Activated naive CD4-positive, alpha-beta T cell treated with anti-CD3 and anti-CD28 coated beads, Interleukin-2, amount 50 U/mL, for 24 hours (primary cell): ENCODE results near the gene COPS3.
A peak's percentile ranks its signal among the peaks of the same experiment; 100 is the strongest.

Experiments used
- H3K27ac Mint-ChIP-seq: one replicate; pipeline ENCODE4 v1.8.0; 2021; ENCODE audit warnings: mild to moderate bottlenecking, mixed read lengths
- H3K27me3 Mint-ChIP-seq: one replicate; pipeline ENCODE4 v1.8.0; 2021; ENCODE audit warnings: mixed read lengths
- H3K36me3 Mint-ChIP-seq: one replicate; pipeline ENCODE4 v1.8.0; 2021; ENCODE audit warnings: mixed read lengths
- H3K4me1 Mint-ChIP-seq: one replicate; pipeline ENCODE4 v1.8.0; 2021; ENCODE audit warnings: mixed read lengths
- H3K4me3 Mint-ChIP-seq: one replicate; pipeline ENCODE4 v1.8.0; 2021; ENCODE audit warnings: mild to moderate bottlenecking, mixed read lengths
- H3K9me3 Mint-ChIP-seq: one replicate; pipeline ENCODE4 v1.8.0; 2021; ENCODE audit warnings: mixed read lengths

Gene COPS3

DNA sequence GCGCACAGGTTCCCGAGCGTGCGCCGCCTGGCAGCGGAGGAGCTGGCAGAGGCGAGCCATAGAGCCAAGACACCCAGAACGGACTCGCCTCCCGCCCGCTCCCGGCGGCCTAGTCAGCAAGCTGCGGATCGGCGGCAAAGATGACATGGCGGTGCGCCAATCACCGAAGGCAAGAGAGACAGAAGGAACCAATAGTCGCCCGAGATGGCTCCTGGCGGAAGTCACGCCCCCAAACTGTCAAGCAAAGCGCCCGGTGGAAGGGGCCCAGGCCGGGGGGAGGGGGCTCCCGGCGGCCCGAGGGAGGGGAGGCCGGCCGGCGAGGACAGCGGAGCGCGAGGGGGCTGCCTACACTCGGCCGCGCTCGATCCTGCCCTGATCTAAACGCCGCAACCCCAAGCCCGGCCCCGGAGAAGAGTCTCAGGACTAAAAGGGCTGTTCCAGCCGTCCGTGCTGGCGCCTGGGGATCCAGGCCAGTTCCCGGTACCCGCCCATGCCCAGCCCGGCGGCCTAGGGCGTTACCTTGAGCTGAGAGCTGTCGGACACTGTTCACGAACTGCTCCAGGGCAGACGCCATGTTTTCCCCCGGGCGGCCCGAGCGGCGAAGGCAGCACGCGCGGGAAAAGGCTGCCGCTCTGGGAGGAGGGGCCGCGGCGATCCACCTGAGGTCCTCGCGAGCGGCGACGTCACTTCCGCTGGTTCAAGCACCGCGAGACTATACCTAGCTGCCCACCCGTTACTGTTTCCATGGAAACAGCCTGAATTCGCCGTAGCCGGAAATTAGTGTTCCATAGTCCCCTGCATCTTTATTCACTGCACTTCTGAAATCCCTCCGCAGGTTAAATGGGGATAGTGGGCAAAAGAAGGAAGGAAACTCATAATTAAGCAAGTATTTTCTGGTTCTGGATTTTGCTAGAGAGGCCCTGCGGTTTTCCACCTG, at the start of gene COPS3:
Gene COPS3, minus strand, starts transcription at position 634 of the 937 bp plus-strand sequence. Its CDS starts 60 bp downstream, at position 574.
- Mint-ChIP-seq H3K4me1 (peaks cover 40% of the 10 kb centered on the region), H3K27ac (peak within 1 kb of the TSS; percentile 96), H3K4me3 (peak within 1 kb of the TSS; percentile 96), H3K27me3 (no peaks in the 10 kb centered on the region), H3K9me3 (no peaks in the 10 kb centered on the region), H3K36me3 (no peaks in the 10 kb centered on the region)

GRCh38 chr17:17328251-17328650, 47.2 kb upstream of the COPS3 start:
- Mint-ChIP-seq H3K9me3 (no peaks in the 10 kb centered on the region), H3K27ac (no peak overlapping the region), H3K4me1 (no peaks in the 10 kb centered on the region), H3K27me3 (no peaks in the 10 kb centered on the region), H3K4me3 (no peak overlapping the region), H3K36me3 (no peaks in the 10 kb centered on the region)

DNA sequence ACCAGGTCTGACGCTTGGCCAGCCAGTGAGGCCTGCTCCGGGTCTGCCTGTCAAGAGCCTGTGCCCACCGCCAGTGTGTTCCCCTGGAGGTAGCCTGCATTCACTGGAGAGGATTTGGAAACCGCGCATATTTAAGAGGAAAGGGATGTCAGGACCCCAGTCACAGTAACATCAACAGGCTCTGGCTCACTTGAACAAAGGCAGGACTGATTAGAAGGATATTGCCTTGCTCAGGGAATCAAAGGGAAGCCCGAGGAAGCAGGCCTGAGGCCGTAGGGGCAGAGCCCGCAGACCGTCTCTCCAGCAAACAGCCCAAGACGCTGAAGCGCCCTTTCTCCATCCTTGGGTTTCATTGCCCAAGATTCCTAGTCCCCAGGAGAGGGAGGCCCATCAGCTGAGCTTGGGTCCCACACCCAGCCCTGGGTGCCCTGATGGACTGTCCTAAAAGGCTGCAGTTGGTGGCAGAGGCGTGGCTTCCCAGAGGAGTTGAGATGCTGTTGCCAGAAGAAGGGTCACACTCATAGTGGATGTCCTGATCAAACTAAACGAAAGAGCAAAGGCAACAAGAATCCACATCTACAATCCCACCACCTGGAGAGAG, 45.3 kb upstream of the COPS3 start:
- no peaks in the 10 kb centered on the region for H3K27me3 Mint-ChIP-seq
- H3K4me3 Mint-ChIP-seq, result no peak overlapping the region
- no peaks in the 10 kb centered on the region for H3K4me1 Mint-ChIP-seq
- H3K27ac Mint-ChIP-seq, result no peak overlapping the region
- H3K9me3 Mint-ChIP-seq, result no peaks in the 10 kb centered on the region
- no peaks in the 10 kb centered on the region for H3K36me3 Mint-ChIP-seq

DNA sequence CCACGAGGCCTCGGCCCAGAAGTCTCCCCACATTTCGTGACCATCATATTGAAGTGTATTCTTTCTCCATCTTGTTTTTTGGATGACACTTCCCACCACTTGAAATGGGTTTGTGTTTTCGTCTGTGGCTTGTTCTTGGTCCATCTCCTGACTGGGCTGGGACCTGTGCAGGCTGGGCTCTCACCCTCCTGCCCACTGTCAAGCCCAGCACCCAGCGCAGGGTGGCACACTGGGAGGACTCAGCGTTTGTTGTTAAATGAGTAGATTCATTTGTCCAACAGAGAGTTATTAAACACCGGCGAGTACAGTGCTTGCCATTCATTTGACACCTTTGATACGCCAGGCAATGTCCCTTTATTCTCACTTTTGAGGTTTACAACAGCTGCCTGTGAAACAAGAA, 44.8 kb upstream of the COPS3 start:
- no peak overlapping the region for H3K27ac Mint-ChIP-seq
- H3K36me3 Mint-ChIP-seq, result no peaks in the 10 kb centered on the region
- no peak overlapping the region for H3K4me3 Mint-ChIP-seq
- H3K4me1 Mint-ChIP-seq, result no peaks in the 10 kb centered on the region
- no peaks in the 10 kb centered on the region for H3K27me3 Mint-ChIP-seq
- H3K9me3 Mint-ChIP-seq, result no peaks in the 10 kb centered on the region

DNA sequence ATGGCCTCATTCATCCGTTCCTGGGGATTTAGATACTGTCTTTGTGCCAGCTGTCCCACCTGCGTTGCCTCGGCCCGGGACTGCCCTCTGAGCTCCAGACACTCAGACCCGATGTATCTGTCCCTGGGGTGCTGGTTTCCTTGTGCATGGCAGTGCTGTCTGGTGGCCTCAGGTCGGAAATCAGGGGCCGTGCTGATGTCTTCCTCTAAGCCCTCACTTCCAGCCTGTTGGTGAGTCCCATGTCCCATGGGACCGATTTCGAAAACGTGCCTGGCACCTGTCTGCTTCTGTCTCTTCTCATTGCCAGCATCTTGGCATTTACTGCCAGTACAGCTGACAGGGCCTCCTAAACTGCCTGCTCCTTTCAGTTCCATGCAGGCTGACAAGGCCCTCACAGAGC, 44.2 kb upstream of the COPS3 start:
- Mint-ChIP-seq H3K9me3 (no peaks in the 10 kb centered on the region), H3K27me3 (no peaks in the 10 kb centered on the region), H3K4me3 (no peak overlapping the region), H3K27ac (no peak overlapping the region), H3K36me3 (no peaks in the 10 kb centered on the region), H3K4me1 (no peaks in the 10 kb centered on the region)

- Mint-ChIP-seq H3K4me3 (no peak overlapping the region), H3K9me3 (no peaks in the 10 kb centered on the region), H3K36me3 (no peaks in the 10 kb centered on the region), H3K27me3 (no peaks in the 10 kb centered on the region), H3K27ac (no peak overlapping the region), H3K4me1 (no peaks in the 10 kb centered on the region)
These were observed 43.6 kb upstream of the COPS3 start for GRCh38 chr17:17324616-17325015.

DNA sequence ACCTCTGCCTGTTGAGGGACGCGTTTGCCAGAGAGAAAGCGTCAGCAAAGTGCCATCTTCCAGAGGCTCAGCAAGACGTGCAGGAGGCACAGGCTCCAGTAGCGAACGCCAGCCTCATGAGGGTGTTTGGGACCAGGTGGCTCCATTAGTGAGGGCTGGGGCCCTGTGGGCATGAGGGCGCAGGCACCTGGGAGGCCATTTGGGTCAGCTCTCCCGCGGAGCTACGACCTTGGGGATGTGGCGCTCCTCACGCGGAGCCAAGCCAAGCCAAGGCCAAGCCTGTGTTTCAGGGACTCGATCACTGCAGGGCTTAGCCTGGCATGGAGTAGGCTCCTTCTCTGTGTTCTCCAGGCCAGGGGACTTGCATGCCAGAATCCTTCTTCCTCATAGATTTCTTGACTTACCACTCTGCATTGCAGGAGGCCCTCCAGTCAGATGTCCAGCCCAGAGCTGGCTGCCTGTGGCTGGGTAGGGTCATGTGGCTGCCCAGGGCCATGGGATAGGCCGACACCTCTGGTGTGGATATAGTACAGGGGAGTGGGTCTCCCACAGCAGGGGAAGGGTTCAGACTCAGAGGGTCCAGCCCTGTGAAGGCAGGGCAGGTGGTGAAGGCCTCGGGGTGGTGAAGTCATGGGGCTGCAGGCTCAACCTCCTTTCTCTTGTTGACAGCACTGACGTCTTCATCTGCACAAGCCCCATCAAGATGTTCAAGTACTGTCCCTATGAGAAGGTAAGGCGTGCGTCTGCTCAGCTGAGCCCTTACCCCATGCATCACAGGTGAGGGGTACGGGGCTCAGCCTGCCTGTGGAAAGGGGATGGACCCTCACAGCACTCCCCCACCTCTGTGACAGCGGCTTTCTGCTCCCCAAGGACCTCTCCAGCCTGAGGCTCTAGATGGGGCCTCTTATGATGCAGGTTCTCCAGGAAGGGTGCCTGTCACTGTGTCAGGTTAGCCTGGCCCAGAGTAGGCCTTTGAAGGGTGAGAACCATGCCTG, 41.8 kb upstream of the COPS3 start:
- Mint-ChIP-seq H3K4me1 (no peaks in the 10 kb centered on the region), H3K9me3 (no peaks in the 10 kb centered on the region), H3K4me3 (no peak overlapping the region), H3K27ac (no peak overlapping the region), H3K27me3 (no peaks in the 10 kb centered on the region), H3K36me3 (no peaks in the 10 kb centered on the region)

- no peak overlapping the region for H3K27ac Mint-ChIP-seq
- no peaks in the 10 kb centered on the region for H3K36me3 Mint-ChIP-seq
- H3K27me3 Mint-ChIP-seq, result no peaks in the 10 kb centered on the region
- no peaks in the 10 kb centered on the region for H3K4me1 Mint-ChIP-seq
- H3K9me3 Mint-ChIP-seq, result no peaks in the 10 kb centered on the region
- no peak overlapping the region for H3K4me3 Mint-ChIP-seq
These were observed 40.4 kb upstream of the COPS3 start for GRCh38 chr17:17321356-17322025.

- Mint-ChIP-seq H3K9me3 (no peaks in the 10 kb centered on the region), H3K27me3 (no peaks in the 10 kb centered on the region), H3K4me3 (no peak overlapping the region), H3K36me3 (no peaks in the 10 kb centered on the region), H3K27ac (no peak overlapping the region), H3K4me1 (no peaks in the 10 kb centered on the region)
These were observed 39.8 kb upstream of the COPS3 start for GRCh38 chr17:17320911-17321220.

GRCh38 chr17:17320188-17320910, 39.3 kb upstream of the COPS3 start:
- H3K9me3 Mint-ChIP-seq, result no peaks in the 10 kb centered on the region
- no peak overlapping the region for H3K27ac Mint-ChIP-seq
- no peak overlapping the region for H3K4me3 Mint-ChIP-seq
- no peaks in the 10 kb centered on the region for H3K4me1 Mint-ChIP-seq
- no peaks in the 10 kb centered on the region for H3K36me3 Mint-ChIP-seq
- H3K27me3 Mint-ChIP-seq, result no peaks in the 10 kb centered on the region

- no peaks in the 10 kb centered on the region for H3K9me3 Mint-ChIP-seq
- no peak overlapping the region for H3K27ac Mint-ChIP-seq
- peaks cover 6% of the 10 kb centered on the region for H3K4me1 Mint-ChIP-seq
- no peak overlapping the region for H3K4me3 Mint-ChIP-seq
- no peaks in the 10 kb centered on the region for H3K27me3 Mint-ChIP-seq
- H3K36me3 Mint-ChIP-seq, result peaks cover 2% of the 10 kb centered on the region
These were observed 34.2 kb upstream of the COPS3 start for GRCh38 chr17:17315142-17315821.

DNA sequence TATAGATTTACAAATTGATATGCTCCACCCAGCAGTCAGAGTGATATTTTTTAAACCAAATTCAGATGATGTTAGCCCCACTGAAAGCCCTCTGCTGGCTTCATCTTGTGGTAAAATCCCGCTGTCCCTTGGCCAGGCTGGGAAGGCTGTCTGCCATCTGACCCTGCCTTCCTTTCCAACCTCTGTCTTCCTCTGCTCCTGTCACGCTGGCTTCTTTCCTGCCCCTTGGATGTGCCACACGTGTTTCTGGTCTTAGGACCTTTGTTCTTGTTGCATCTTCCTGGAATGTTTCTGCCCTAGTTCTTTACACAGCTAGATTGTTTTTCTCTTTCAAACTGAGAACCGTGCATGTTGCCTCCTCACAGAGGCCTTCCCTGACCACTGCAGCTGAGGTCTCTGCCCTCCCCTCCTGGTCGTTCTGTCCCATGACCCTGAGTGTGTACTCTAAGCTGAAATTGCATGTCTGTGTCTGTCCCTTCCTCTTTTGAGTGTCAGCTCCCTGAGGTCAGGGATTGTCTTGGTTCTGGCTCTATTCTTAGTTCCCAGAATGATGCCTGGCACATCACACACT, 33.5 kb upstream of the COPS3 start:
- no peaks in the 10 kb centered on the region for H3K27me3 Mint-ChIP-seq
- no peak overlapping the region for H3K4me3 Mint-ChIP-seq
- peaks cover 2% of the 10 kb centered on the region for H3K36me3 Mint-ChIP-seq
- no peaks in the 10 kb centered on the region for H3K9me3 Mint-ChIP-seq
- H3K4me1 Mint-ChIP-seq, result peaks cover 6% of the 10 kb centered on the region
- H3K27ac Mint-ChIP-seq, result no peak overlapping the region

GRCh38 chr17:17313350-17313991, 32.4 kb upstream of the COPS3 start:
- Mint-ChIP-seq H3K4me3 (no peak overlapping the region), H3K27me3 (no peaks in the 10 kb centered on the region), H3K9me3 (no peaks in the 10 kb centered on the region), H3K4me1 (peaks cover 6% of the 10 kb centered on the region), H3K36me3 (peaks cover 2% of the 10 kb centered on the region), H3K27ac (no peak overlapping the region)

DNA sequence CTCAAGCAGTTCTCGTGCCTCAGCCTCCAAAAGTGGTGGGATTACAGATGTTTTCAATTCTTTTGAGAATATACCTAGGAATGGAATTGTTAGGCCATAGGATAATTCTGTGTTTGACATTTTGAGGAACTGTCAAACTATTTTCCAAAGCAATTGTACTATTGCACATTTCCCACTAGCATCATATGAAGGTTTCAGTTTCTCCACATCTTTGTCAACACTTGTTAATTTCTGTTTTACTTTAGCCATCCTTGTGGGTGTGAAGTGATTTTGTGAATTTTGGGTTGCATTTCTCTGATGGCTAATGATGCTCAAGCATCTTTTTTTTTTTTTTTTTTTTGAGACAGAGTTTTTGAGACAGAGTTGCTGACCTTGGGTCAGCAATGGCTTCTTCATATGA, 28.3 kb upstream of the COPS3 start:
- Mint-ChIP-seq H3K4me3 (no peak overlapping the region), H3K36me3 (peaks cover 2% of the 10 kb centered on the region), H3K27me3 (no peaks in the 10 kb centered on the region), H3K27ac (no peak overlapping the region), H3K9me3 (no peaks in the 10 kb centered on the region), H3K4me1 (peaks cover 24% of the 10 kb centered on the region)
